ENCODE data around the gene C10orf53. TPM values are rescaled to one million over a fixed set of nuclear protein-coding genes. Genes with fewer than 3 reads are reported as not detected.

The C10orf53 gene
- polyA plus RNA-seq, 1 of the 3 experiments (the other 2 are of a cell fraction) = not detected

- Histone ChIP-seq H3K27me3 (ENCODE audit: insufficient read depth) (no peaks in the 10 kb centered on the region; the same call in 1 of the 2 replicates), H3K36me3 (replicated peaks in 1 of 2; ENCODE audit: control insufficient read depth in 1 of 2, insufficient read depth in 2 of 2, low read length in 1 of 2) (no peaks in the 10 kb centered on the region), H4K20me1 (ENCODE audit: insufficient read depth) (no peaks in the 10 kb centered on the region), H3K9me3 (no peaks in the 10 kb centered on the region), H3K9me2 (no peaks in the 10 kb centered on the region), H3K4me3 (ENCODE audit: low read depth in 2 of 2, low read length in 1 of 2) (no peak overlapping the region; a peak in 1 of 4 replicates), H3K4me1 (ENCODE audit: control insufficient read depth in 1 of 2, insufficient read depth in 2 of 2, low read depth in 1 of 2, low read length in 1 of 2) (peaks cover 0 to 34% of the 10 kb centered on the region in 2 experiments; a peak in 2 of 4 replicates), H3F3A (replicated peaks; ENCODE audit: insufficient read depth) (no peaks in the 10 kb centered on the region), H3K79me2 (ENCODE audit: insufficient read depth) (no peaks in the 10 kb centered on the region), H3K9ac (no peak overlapping the region), H3K4me2 (no peak overlapping the region), H2AFZ (ENCODE audit: low read depth) (no peak overlapping the region), H3K27ac (ENCODE audit: low read depth in 2 of 2, low read length in 1 of 2) (peak overlapping the region in 1 of 2 experiments; percentile 78; a peak in 2 of 4 replicates)
- ChIA-PET CTCF (interaction anchor here (0.9 to 1.0 kb wide), 3 partner anchors 11 to 27 kb away, joined by 3 read pairs; no protein-coding TSS in a partner anchor), POLR2A (no interaction called here)
- WGBS (ENCODE audit: low lambda C conversion rate) = 37% methylated on average over 10 of the region's 13 CpGs
- peak; percentile 61 for DNase-seq
- no peak for TF ChIP-seq ZBTB33 (IDR thresholded peaks at IDR 0.05; ENCODE audit: borderline replicate concordance, low read depth)
- 0 out of 2 replicates have a peak, but pooled peaks have one; percentile 11 for TF ChIP-seq GATA2 (CRISPR knock-in tag; IDR thresholded peaks at IDR 0.05)
- peak; percentile 53; the same call in 1 of the 2 replicates for TF ChIP-seq FOXJ3 (CRISPR knock-in tag; IDR thresholded peaks at IDR 0.05)
- peak in 1 of 2 experiments; percentile 23; a peak in 1 of 4 replicates for TF ChIP-seq EP300 (IDR thresholded peaks at IDR 0.05; ENCODE audit: borderline replicate concordance in 1 of 2, low read depth in 1 of 2, low read length in 1 of 2)
- no peak for TF ChIP-seq FOXM1 (IDR thresholded peaks at IDR 0.05; ENCODE audit: low read depth)
Measured at GRCh38 chr10:49633327-49634068, 46.0 kb upstream of the C10orf53 start.

- CTCF ChIA-PET = interaction anchor here (0.9 to 1.0 kb wide), 3 partner anchors 11 to 26 kb away, joined by 3 read pairs; no protein-coding TSS in a partner anchor
- Histone ChIP-seq H3K4me3 (ENCODE audit: low read depth in 2 of 2, low read length in 1 of 2) (no peak overlapping the region), H3K27ac (ENCODE audit: low read depth in 2 of 2, low read length in 1 of 2) (peak overlapping the region in 1 of 2 experiments; percentile 78; a peak in 2 of 4 replicates), H2AFZ (ENCODE audit: low read depth) (no peak overlapping the region), H3K4me1 (ENCODE audit: control insufficient read depth in 1 of 2, insufficient read depth in 2 of 2, low read depth in 1 of 2, low read length in 1 of 2) (peaks cover 0 to 28% of the 10 kb centered on the region in 2 experiments; a peak in 2 of 4 replicates), H3K27me3 (ENCODE audit: insufficient read depth) (no peaks in the 10 kb centered on the region; the same call in 1 of the 2 replicates), H3K36me3 (replicated peaks in 1 of 2; ENCODE audit: control insufficient read depth in 1 of 2, insufficient read depth in 2 of 2, low read length in 1 of 2) (no peaks in the 10 kb centered on the region), H3K9me2 (no peaks in the 10 kb centered on the region), H3K4me2 (no peak overlapping the region), H3K9me3 (no peaks in the 10 kb centered on the region), H3K9ac (no peak overlapping the region), H4K20me1 (ENCODE audit: insufficient read depth) (no peaks in the 10 kb centered on the region), H3K79me2 (ENCODE audit: insufficient read depth) (no peaks in the 10 kb centered on the region), H3F3A (replicated peaks; ENCODE audit: insufficient read depth) (no peaks in the 10 kb centered on the region)
- no peak for DNase-seq
- no peak for TF ChIP-seq GABPA (IDR thresholded peaks at IDR 0.05; ENCODE audit: low read depth)
- no peak for TF ChIP-seq MAX (IDR thresholded peaks at IDR 0.05; ENCODE audit: low read depth)
- TF ChIP-seq GATA2 (CRISPR knock-in tag; IDR thresholded peaks at IDR 0.05) = no peak
- no peak for TF ChIP-seq POLR2AphosphoS5 (IDR thresholded peaks at IDR 0.05; ENCODE audit: low read depth, low read length)
- no peak for TF ChIP-seq TEAD4 (IDR thresholded peaks at IDR 0.05; ENCODE audit: borderline replicate concordance, insufficient read depth)
- no peak for TF ChIP-seq YY1 (IDR thresholded peaks at IDR 0.05; ENCODE audit: low read depth)
- no peak for TF ChIP-seq ZBTB33 (IDR thresholded peaks at IDR 0.05; ENCODE audit: borderline replicate concordance, low read depth)
- no peak for TF ChIP-seq RXRA (IDR thresholded peaks at IDR 0.05; ENCODE audit: borderline replicate concordance, low read depth)
- TF ChIP-seq SMC3 (IDR thresholded peaks at IDR 0.05; ENCODE audit: low read depth, low read length) = no peak
- no peak for TF ChIP-seq JUND (IDR thresholded peaks at IDR 0.05)
- no peak for TF ChIP-seq CHD2 (IDR thresholded peaks at IDR 0.05; ENCODE audit: low read length, partially characterized antibody)
- no peak for TF ChIP-seq NFIC (IDR thresholded peaks at IDR 0.05; ENCODE audit: borderline replicate concordance)
- TF ChIP-seq TAF1 (IDR thresholded peaks at IDR 0.05; ENCODE audit: borderline replicate concordance, low read depth, low read length) = no peak
- 53% methylated on average over 5 of the region's 8 CpGs for WGBS (ENCODE audit: low lambda C conversion rate)
- POLR2A ChIA-PET = no interaction called here
Measured at GRCh38 chr10:49634069-49634660, 45.3 kb upstream of the C10orf53 start.
